Panc1 (cell line): Measurements from ENCODE around the gene ATXN7L3. TPM values are rescaled to one million over a fixed set of nuclear protein-coding genes. Genes with fewer than 3 reads are reported as not detected.

Experiments used
- ATAC-seq: fragments of 200-7000 bp; cut with Tn5 transposase; 2 replicates; pipeline ENCODE4 v1.9.1; 2020; ENCODE audit warnings: mild to moderate bottlenecking, moderate library complexity
- BruUV-seq: library from RNA; stranded (reverse); fragments of 400-500 nt; replicated peaks from 2 replicates; lab custom pipeline; 2021; lab: Mats Ljungman, UMichigan
- CTCF ChIA-PET: fragments of 300-600 bp; sonication (Branson Sonifier 250); formaldehyde crosslinking; loops from one replicate; lab custom pipeline; 2022; ENCODE audit warnings: antibody characterized with exemption; lab: Charles Lee
- POLR2A ChIA-PET: fragments of 300-600 bp; sonication (Branson Sonifier 250); formaldehyde crosslinking; loops from one replicate; lab custom pipeline; 2022; ENCODE audit warnings: antibody characterized with exemption; lab: Charles Lee
- DNase-seq: peaks from one replicate; pipeline ENCODE4 v3.0.0-alpha.2; 2010; ENCODE audit warnings: low read depth, low spot score
- H3K27ac ChIP-seq: 2 replicates; pipeline ENCODE4 v1.5.1; 2011; ENCODE audit warnings: mild to moderate bottlenecking, low read length, inconsistent platforms
- H3K27me3 ChIP-seq: fragments of 200-500 bp; sonication (Bioruptor generic); 2 replicates; pipeline ENCODE4 v1.6.0; 2014; ENCODE audit warnings: low read length, inconsistent platforms; ENCODE audit not compliant: control insufficient read depth, insufficient read depth
- H3K36me3 ChIP-seq: fragments of 200-500 bp; sonication (Bioruptor generic); 2 replicates; pipeline ENCODE4 v1.5.1; 2014; ENCODE audit warnings: inconsistent platforms, mild to moderate bottlenecking, low read length, moderate library complexity; ENCODE audit not compliant: control insufficient read depth, insufficient read depth
- H3K4me1 ChIP-seq: 2 replicates; pipeline ENCODE4 v1.5.1; 2011; ENCODE audit warnings: inconsistent platforms, mild to moderate bottlenecking, low read length, moderate library complexity; ENCODE audit not compliant: control insufficient read depth, insufficient read depth
- H3K4me3 ChIP-seq, 2 experiments: 2 replicates each; pipeline ENCODE4 v1.5.1; 2011 to 2012; ENCODE audit warnings: low read depth in 2 of 2, low read length in 2 of 2, mild to moderate bottlenecking in 2 of 2, inconsistent platforms in 1 of 2, moderate library complexity in 1 of 2
- H3K9me3 ChIP-seq: fragments of 200-500 bp; sonication (Bioruptor generic); 2 replicates; pipeline ENCODE4 v1.5.1; 2014; ENCODE audit warnings: low read depth, mild to moderate bottlenecking, inconsistent platforms, low read length, moderate library complexity; ENCODE audit not compliant: control insufficient read depth, insufficient read depth
- POLR2AphosphoS5 ChIP-seq: IDR thresholded peaks from 2 replicates; pipeline ENCODE4 v1.6.1; 2012; ENCODE audit warnings: mild to moderate bottlenecking, low read depth, low read length, moderate library complexity
- REST ChIP-seq, 2 experiments: IDR thresholded peaks; 2 replicates each; pipeline ENCODE4 v1.6.1; 2011 to 2012; ENCODE audit warnings: low read depth in 2 of 2, control low read depth in 1 of 2, low read length in 1 of 2, mild to moderate bottlenecking in 1 of 2, moderate library complexity in 1 of 2; ENCODE audit not compliant: insufficient read depth in 1 of 2
- SIN3A ChIP-seq: IDR thresholded peaks from 2 replicates; pipeline ENCODE4 v1.6.1; 2012; ENCODE audit warnings: low read depth, mild to moderate bottlenecking, low read length, moderate library complexity, borderline replicate concordance; ENCODE audit not compliant: insufficient read depth
- TCF7L2 ChIP-seq: IDR thresholded peaks from 2 replicates; pipeline ENCODE4 v1.6.1; 2011; ENCODE audit warnings: mild to moderate bottlenecking, low read depth, low read length, inconsistent platforms
- in situ Hi-C: cut with HindIII; loops from 2 replicates; pipeline ENCODE4 v1.10.0; 2016; ENCODE audit warnings: low sequenced_read_pairs, low pct_unique_long_range_greater_than_20kb
- intact Hi-C: fragments of 100-400 bp; cut with micrococcal nuclease; formaldehyde crosslinking; loops from one replicate; pipeline ENCODE4 v1.10.0; 2022; ENCODE audit not compliant: unreplicated experiment
- total RNA-seq: library from RNA; stranded (reverse); gene quantifications from one replicate; pipeline ENCODE4 v1.2.1, GENCODE V29; 2021; ENCODE audit not compliant: unreplicated experiment
- TF ChIP-seq, protein P1 (sequence below): fragments of 450-650 bp; IDR thresholded peaks from 2 replicates; pipeline ENCODE4 v1.5.1; 2017; ENCODE audit warnings: mild to moderate bottlenecking

Gene ATXN7L3
- total RNA-seq, 1 experiment from 2014 or later: 69.8 TPM

- POLR2A ChIA-PET: interaction anchor here (0.6 kb wide), 1 partner anchor 98 kb away, joined by 3 read pairs; no protein-coding TSS in a partner anchor
- TF ChIP-seq, protein P1, sequence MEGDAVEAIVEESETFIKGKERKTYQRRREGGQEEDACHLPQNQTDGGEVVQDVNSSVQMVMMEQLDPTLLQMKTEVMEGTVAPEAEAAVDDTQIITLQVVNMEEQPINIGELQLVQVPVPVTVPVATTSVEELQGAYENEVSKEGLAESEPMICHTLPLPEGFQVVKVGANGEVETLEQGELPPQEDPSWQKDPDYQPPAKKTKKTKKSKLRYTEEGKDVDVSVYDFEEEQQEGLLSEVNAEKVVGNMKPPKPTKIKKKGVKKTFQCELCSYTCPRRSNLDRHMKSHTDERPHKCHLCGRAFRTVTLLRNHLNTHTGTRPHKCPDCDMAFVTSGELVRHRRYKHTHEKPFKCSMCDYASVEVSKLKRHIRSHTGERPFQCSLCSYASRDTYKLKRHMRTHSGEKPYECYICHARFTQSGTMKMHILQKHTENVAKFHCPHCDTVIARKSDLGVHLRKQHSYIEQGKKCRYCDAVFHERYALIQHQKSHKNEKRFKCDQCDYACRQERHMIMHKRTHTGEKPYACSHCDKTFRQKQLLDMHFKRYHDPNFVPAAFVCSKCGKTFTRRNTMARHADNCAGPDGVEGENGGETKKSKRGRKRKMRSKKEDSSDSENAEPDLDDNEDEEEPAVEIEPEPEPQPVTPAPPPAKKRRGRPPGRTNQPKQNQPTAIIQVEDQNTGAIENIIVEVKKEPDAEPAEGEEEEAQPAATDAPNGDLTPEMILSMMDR: no peak
- TF ChIP-seq TCF7L2: no peak
- no peak for TF ChIP-seq REST (IDR thresholded peaks at IDR 0.05; ENCODE audit: insufficient read depth in 1 of 2, low read depth in 2 of 2, low read length in 1 of 2)
- TF ChIP-seq POLR2AphosphoS5: no peak; the same call in 1 of the 2 replicates
- TF ChIP-seq SIN3A: no peak
- DNase-seq: no peak
- intact Hi-C loops (no loop called here), in situ Hi-C loops (no loop called here)
- BruUV-seq: no TSS peak
- CTCF ChIA-PET: no interaction called here
- Histone ChIP-seq H3K27me3 (no peaks in the 10 kb centered on the region), H3K4me1 (peaks cover 12% of the 10 kb centered on the region; the same call in 1 of the 2 replicates), H3K27ac (peak overlapping the region; percentile 95), H3K36me3 (no peaks in the 10 kb centered on the region; the same call in 1 of the 2 replicates), H3K9me3 (no peaks in the 10 kb centered on the region), H3K4me3 (peak overlapping the region; percentile 89 to 97)
- ATAC-seq: peak; percentile 68
Observed at GRCh38 chr17:44187131-44187899, 12.4 kb downstream of the ATXN7L3 start.

- ATAC-seq (peak; percentile 95), DNase-seq (peak; percentile 89)
- CTCF ChIA-PET: interaction anchor here (0.7 kb wide), 1 partner anchor 374 kb away, joined by 7 read pairs; no protein-coding TSS in a partner anchor
- intact Hi-C loops (no loop called here), in situ Hi-C loops (no loop called here)
- peaks cover 7% of the 10 kb centered on the region; the same call in 1 of the 2 replicates for H3K4me1 ChIP-seq
- no peaks in the 10 kb centered on the region for H3K27me3 ChIP-seq
- no peak for TF ChIP-seq TCF7L2
- TF ChIP-seq REST (IDR thresholded peaks at IDR 0.05; ENCODE audit: insufficient read depth in 1 of 2, low read depth in 2 of 2, low read length in 1 of 2): no peak
- TF ChIP-seq SIN3A: no peak
- TF ChIP-seq POLR2AphosphoS5: peak; percentile 88
- TF ChIP-seq, protein P1: no peak
- POLR2A ChIA-PET: interaction anchor here (0.6 kb wide), 1 partner anchor 97 kb away, joined by 3 read pairs; no protein-coding TSS in a partner anchor
- peak within 1 kb of the TSS; percentile 95 for H3K27ac ChIP-seq
- peak within 1 kb of the TSS; percentile 92 to 97 for H3K4me3 ChIP-seq
- no peaks in the 10 kb centered on the region for H3K9me3 ChIP-seq
- BruUV-seq: TSS peak; percentile 67
- no peaks in the 10 kb centered on the region; the same call in 1 of the 2 replicates for H3K36me3 ChIP-seq
Observed at GRCh38 chr17:44186307-44187130, 13.2 kb downstream of the ATXN7L3 start, which contains the start of gene TMUB2. Gene TMUB2 (plus strand): TSS chr17:44186972. CDS start chr17:44187709, 737 bp downstream.
